H1 (cell line): Measurements from ENCODE around the gene SMG5. TPM values are rescaled to one million over a fixed set of nuclear protein-coding genes. Genes with fewer than 3 reads are reported as not detected.

Experiments used
- ASH2L ChIP-seq: fragments of 200-600, 300-600 bp; sonication (generic); IDR thresholded peaks from one replicate; pipeline ENCODE4 v1.7.1; 2017; ENCODE audit warnings: low read length
- BCL11A ChIP-seq, 2 experiments: IDR thresholded peaks; one replicate each; pipeline ENCODE4 v1.6.1; 2011; ENCODE audit warnings: low read depth in 2 of 2, low read length in 2 of 2, mild to moderate bottlenecking in 2 of 2
- BRCA1 ChIP-seq: IDR thresholded peaks from 2 replicates; pipeline ENCODE4 v1.6.1; 2012; ENCODE audit warnings: low read depth, low read length, improper control_type of control experiment
- CBX5 ChIP-seq: fragments of 300-800, 300-1000 bp; sonication (generic); IDR thresholded peaks from 2 replicates; pipeline ENCODE4 v1.7.1; 2016; ENCODE audit warnings: antibody characterized with exemption, low read length, low read depth
- CBX8 ChIP-seq: fragments of 300-800, 300-1000 bp; sonication (generic); IDR thresholded peaks from 2 replicates; pipeline ENCODE4 v1.7.1; 2016; ENCODE audit warnings: low read depth, low read length, borderline replicate concordance
- CREB1 ChIP-seq: IDR thresholded peaks from 2 replicates; pipeline ENCODE4 v1.6.1; 2012; ENCODE audit warnings: inconsistent platforms
- E2F6 ChIP-seq: IDR thresholded peaks from 2 replicates; pipeline ENCODE4 v1.6.1; 2012; ENCODE audit warnings: inconsistent platforms
- GTF2F1 ChIP-seq: IDR thresholded peaks from 2 replicates; pipeline ENCODE4 v1.6.1; 2012; ENCODE audit warnings: low read depth, low read length, improper control_type of control experiment, borderline replicate concordance
- HDAC6 ChIP-seq: IDR thresholded peaks from one replicate; pipeline ENCODE4 v1.7.1; 2012; ENCODE audit warnings: low read depth, mild to moderate bottlenecking, inconsistent platforms, low read length, moderate library complexity
- JUN ChIP-seq: IDR thresholded peaks from 2 replicates; pipeline ENCODE4 v1.6.1; 2011; ENCODE audit warnings: low read depth, mild to moderate bottlenecking, improper control_type of control experiment, low read length
- KDM1A ChIP-seq: fragments of 200-600, 300-600 bp; sonication (generic); IDR thresholded peaks from 2 replicates; pipeline ENCODE4 v1.7.1; 2016; ENCODE audit warnings: mild to moderate bottlenecking, low read length, borderline replicate concordance
- KDM5A ChIP-seq: fragments of 200-600 bp; IDR thresholded peaks from 2 replicates; pipeline ENCODE4 v1.7.1; 2012; ENCODE audit warnings: mild to moderate bottlenecking, low read length, inconsistent platforms, mixed read lengths
- MAFK ChIP-seq: IDR thresholded peaks from 2 replicates; pipeline ENCODE4 v1.6.1; 2012; ENCODE audit warnings: low read depth, mild to moderate bottlenecking, improper control_type of control experiment, low read length
- MAX ChIP-seq: IDR thresholded peaks from 2 replicates; pipeline ENCODE4 v1.6.1; 2012; ENCODE audit warnings: inconsistent platforms
- NANOG ChIP-seq: IDR thresholded peaks from 2 replicates; pipeline ENCODE4 v1.6.1; 2011; ENCODE audit warnings: low read length, low read depth, mild to moderate bottlenecking, inconsistent platforms; ENCODE audit not compliant: insufficient read depth, poor library complexity, severe bottlenecking
- POLR2AphosphoS5 ChIP-seq: IDR thresholded peaks from 2 replicates; pipeline ENCODE4 v1.6.1; 2011; ENCODE audit warnings: low read depth, low read length
- POU5F1 ChIP-seq: IDR thresholded peaks from 2 replicates; pipeline ENCODE4 v1.6.1; 2011; ENCODE audit warnings: low read depth, mild to moderate bottlenecking, low read length, moderate library complexity
- RFX5 ChIP-seq: IDR thresholded peaks from 2 replicates; pipeline ENCODE4 v1.6.1; 2011; ENCODE audit warnings: low read depth, low read length, improper control_type of control experiment, borderline replicate concordance
- SIX5 ChIP-seq: IDR thresholded peaks from 2 replicates; pipeline ENCODE4 v1.6.1; 2011; ENCODE audit warnings: mild to moderate bottlenecking, low read depth, low read length
- SP2 ChIP-seq: IDR thresholded peaks from 2 replicates; pipeline ENCODE4 v1.6.1; 2012; ENCODE audit warnings: mild to moderate bottlenecking, low read length, inconsistent platforms
- SP4 ChIP-seq: IDR thresholded peaks from 2 replicates; pipeline ENCODE4 v1.6.1; 2012; ENCODE audit warnings: low read length, inconsistent platforms
- SUZ12 ChIP-seq: fragments of 200-600 bp; sonication (generic); IDR thresholded peaks from 2 replicates; pipeline ENCODE4 v1.6.1; 2012; ENCODE audit warnings: mild to moderate bottlenecking, inconsistent platforms, low read length, moderate library complexity, mixed read lengths
- TEAD4 ChIP-seq: IDR thresholded peaks from 2 replicates; pipeline ENCODE4 v1.6.1; 2012; ENCODE audit warnings: low read depth, low read length, inconsistent platforms, mixed read lengths
- USF2 ChIP-seq: IDR thresholded peaks from 2 replicates; pipeline ENCODE4 v1.6.1; 2011; ENCODE audit warnings: low read length, improper control_type of control experiment
- polyA plus RNA-seq, 7 experiments: library from polyadenylated mRNA; depleted of rRNA in 3 of 7; stranded (reverse) in 5 of 7; unstranded in 2 of 7; fragments of >200 nt in 5 of 7; fragments of 200-250 nt in 2 of 7; gene quantifications; 1 replicate in 5 of 7; 2 replicates in 1 of 7; 4 replicates in 1 of 7; pipeline versions ENCODE4 v1.2.1 to v1.2.3, GENCODE V29; 2011 to 2013; ENCODE audit warnings: missing spikeins in 2 of 7, mixed read lengths in 2 of 7
- total RNA-seq: library from RNA; stranded (reverse); fragmentation: NEBNext Ultra II Directional; extraction: Animal tissue kit (Norgen Biotek cat#: 25700); gene quantifications from 2 replicates; pipeline ENCODE4 v1.2.1, GENCODE V29; 2021

The SMG5 gene
- total and polyA plus RNA-seq, 2 of the 8 experiments (the other 6 are each of a cell fraction or from before 2014, with no cell fraction given), result 32.7 to 98.0 TPM

GRCh38 chr1:156291226-156292061 lies 8.8 kb upstream of the SMG5 start (continued):
- TF ChIP-seq ASH2L (no peak), TEAD4 (no peak), MAFK (no peak), GTF2F1 (no peak), HDAC6 (no peak), POLR2AphosphoS5 (peak; percentile 29; the same call in 1 of the 2 replicates), SP2 (no peak), SP4 (no peak), KDM1A (no peak), CBX5 (no peak), BRCA1 (no peak), SIX5 (no peak), SUZ12 (no peak), E2F6 (0 out of 2 replicates have a peak, but pooled peaks have one; percentile 23), CBX8 (no peak), RFX5 (no peak), CREB1 (peak; percentile 25; the same call in 1 of the 2 replicates), KDM5A (no peak), MAX (peak; percentile 76), BCL11A (IDR thresholded peaks at IDR 0.05; ENCODE audit: low read depth in 2 of 2, low read length in 2 of 2) (no peak), POU5F1 (no peak), NANOG (no peak), USF2 (no peak), JUN (no peak)
